ENCODE data around the gene ZKSCAN8. TPM values are rescaled to one million over a fixed set of nuclear protein-coding genes. Genes with fewer than 3 reads are reported as not detected.

ZKSCAN8 gene
- total and polyA plus RNA-seq, 8 donors, result 2.4 to 12.0 (median 7.7) TPM

- 91 to 100% methylated on average over 2 of the region's 2 CpGs for WGBS, 2 donors
- H3K4me3 ChIP-seq, result no peak overlapping the region
- TF ChIP-seq, protein P1, sequence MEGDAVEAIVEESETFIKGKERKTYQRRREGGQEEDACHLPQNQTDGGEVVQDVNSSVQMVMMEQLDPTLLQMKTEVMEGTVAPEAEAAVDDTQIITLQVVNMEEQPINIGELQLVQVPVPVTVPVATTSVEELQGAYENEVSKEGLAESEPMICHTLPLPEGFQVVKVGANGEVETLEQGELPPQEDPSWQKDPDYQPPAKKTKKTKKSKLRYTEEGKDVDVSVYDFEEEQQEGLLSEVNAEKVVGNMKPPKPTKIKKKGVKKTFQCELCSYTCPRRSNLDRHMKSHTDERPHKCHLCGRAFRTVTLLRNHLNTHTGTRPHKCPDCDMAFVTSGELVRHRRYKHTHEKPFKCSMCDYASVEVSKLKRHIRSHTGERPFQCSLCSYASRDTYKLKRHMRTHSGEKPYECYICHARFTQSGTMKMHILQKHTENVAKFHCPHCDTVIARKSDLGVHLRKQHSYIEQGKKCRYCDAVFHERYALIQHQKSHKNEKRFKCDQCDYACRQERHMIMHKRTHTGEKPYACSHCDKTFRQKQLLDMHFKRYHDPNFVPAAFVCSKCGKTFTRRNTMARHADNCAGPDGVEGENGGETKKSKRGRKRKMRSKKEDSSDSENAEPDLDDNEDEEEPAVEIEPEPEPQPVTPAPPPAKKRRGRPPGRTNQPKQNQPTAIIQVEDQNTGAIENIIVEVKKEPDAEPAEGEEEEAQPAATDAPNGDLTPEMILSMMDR (IDR thresholded peaks at IDR 0.05), result no peak
- FAIRE-seq (no peak), ATAC-seq (no peak), DNase-seq (no peak)
- H3K9me3 ChIP-seq, result no peaks in the 10 kb centered on the region
- intact Hi-C loops (cut with DNase I), result no loop called here
- H3K27ac ChIP-seq, result no peak overlapping the region
- H3K36me3 ChIP-seq, result peaks cover 0 to 80% (median 34%) of the 10 kb centered on the region in 3 donors
- no peaks in the 10 kb centered on the region for H3K27me3 ChIP-seq
- no peaks in the 10 kb centered on the region for H3K4me1 ChIP-seq
Observed at GRCh38 chr6:28152531-28152930, 10.8 kb downstream of the ZKSCAN8 start.

- H3K36me3 ChIP-seq, result peaks cover 0 to 72% (median 33%) of the 10 kb centered on the region in 3 donors
- no peaks in the 10 kb centered on the region for H3K4me1 ChIP-seq
- intact Hi-C loops (cut with DNase I), result no loop called here
- no peak for ATAC-seq
- no peaks in the 10 kb centered on the region for H3K27me3 ChIP-seq
- no peak overlapping the region for H3K4me3 ChIP-seq
- FAIRE-seq, result no peak
- H3K9me3 ChIP-seq, result no peaks in the 10 kb centered on the region
- no peak for DNase-seq
- WGBS, 2 donors, result 95 to 100% methylated on average over 1 of the region's 1 CpG
- no peak overlapping the region for H3K27ac ChIP-seq
- TF ChIP-seq, protein P1 (IDR thresholded peaks at IDR 0.05), result no peak
Observed at GRCh38 chr6:28153546-28153945, 11.9 kb downstream of the ZKSCAN8 start.

DNA sequence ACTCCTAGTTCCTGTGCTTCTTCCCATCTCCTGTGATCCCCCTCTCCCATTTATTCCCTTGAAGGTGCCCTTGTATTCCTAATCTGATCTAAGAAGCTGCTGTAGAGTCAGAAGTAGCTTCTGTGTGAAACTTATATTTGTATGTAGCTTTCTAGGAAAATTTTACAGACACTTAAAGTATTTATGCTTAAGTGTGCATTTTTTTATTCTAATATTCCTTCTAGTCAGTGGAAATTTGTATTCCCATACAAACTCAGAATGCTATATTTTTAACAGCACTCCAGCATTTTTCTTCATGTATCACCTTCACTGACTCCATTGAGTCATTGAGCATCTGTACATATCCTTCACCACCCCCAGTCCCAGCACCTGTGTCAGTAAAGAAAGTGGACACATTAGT lies 12.7 kb downstream of the ZKSCAN8 start:
- intact Hi-C loops (cut with DNase I), result no loop called here
- Histone ChIP-seq H3K27ac (no peak overlapping the region), H3K4me1 (no peaks in the 10 kb centered on the region), H3K9me3 (no peaks in the 10 kb centered on the region), H3K36me3 (peaks cover 0 to 64% (median 25%) of the 10 kb centered on the region in 3 donors), H3K27me3 (no peaks in the 10 kb centered on the region), H3K4me3 (no peak overlapping the region)
- no peak for ATAC-seq
- no peak for DNase-seq
- FAIRE-seq, result no peak
- TF ChIP-seq, protein P1 (IDR thresholded peaks at IDR 0.05), result no peak

DNA sequence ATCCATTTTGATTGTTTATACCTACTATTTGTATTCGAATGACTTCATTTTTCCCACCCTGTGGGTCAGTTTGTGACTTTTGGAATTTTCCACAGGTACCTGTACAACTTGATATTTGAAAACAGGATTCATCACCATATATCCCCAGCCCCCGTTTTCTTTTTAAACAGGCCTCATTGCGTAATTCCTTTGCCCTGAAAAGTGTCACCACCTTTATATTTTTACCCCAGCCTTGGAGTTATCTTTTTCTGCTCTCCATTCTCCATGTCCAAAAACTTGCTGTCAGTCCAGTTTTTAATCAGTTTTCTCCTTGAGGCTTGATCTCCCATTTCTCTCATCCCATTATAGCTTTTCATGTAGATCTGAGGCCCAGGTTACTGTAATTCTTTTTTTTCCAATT lies 16.6 kb downstream of the ZKSCAN8 start:
- no peak for ATAC-seq
- 95 to 97% methylated on average over 3 of the region's 3 CpGs for WGBS, 2 donors
- FAIRE-seq, result no peak
- no peaks in the 10 kb centered on the region for H3K9me3 ChIP-seq
- no peak overlapping the region for H3K4me3 ChIP-seq
- H3K36me3 ChIP-seq, result peaks cover 0 to 32% (median 9%) of the 10 kb centered on the region in 3 donors
- DNase-seq, result no peak
- intact Hi-C loops (cut with DNase I), result no loop called here
- H3K27me3 ChIP-seq, result no peaks in the 10 kb centered on the region
- H3K27ac ChIP-seq, result no peak overlapping the region
- TF ChIP-seq, protein P1 (IDR thresholded peaks at IDR 0.05), result no peak
- peaks cover 0 to 5% (median 3%) of the 10 kb centered on the region in 3 donors for H3K4me1 ChIP-seq

GRCh38 chr6:28159029-28159607 lies 17.4 kb downstream of the ZKSCAN8 start:
- DNase-seq (no peak), ATAC-seq (no peak), FAIRE-seq (no peak)
- no peaks in the 10 kb centered on the region for H3K27me3 ChIP-seq
- no peaks in the 10 kb centered on the region for H3K9me3 ChIP-seq
- H3K4me1 ChIP-seq, result peaks cover 0 to 5% (median 3%) of the 10 kb centered on the region in 3 donors
- H3K36me3 ChIP-seq, result peaks cover 0 to 24% (median 1%) of the 10 kb centered on the region in 3 donors
- no peak overlapping the region for H3K27ac ChIP-seq
- intact Hi-C loops (cut with DNase I), result no loop called here
- H3K4me3 ChIP-seq, result no peak overlapping the region
- TF ChIP-seq, protein P1 (IDR thresholded peaks at IDR 0.05), result no peak
- 86 to 91% methylated on average over 4 of the region's 4 CpGs for WGBS, 2 donors

Measured in pancreas (tissue), 10 donors.